ENCODE results near the gene CST5.

- TF ChIP-seq CTCF (IDR thresholded peaks at IDR 0.05) (no peak), POLR2A (IDR thresholded peaks at IDR 0.05) (no peak)
These were observed 53.0 kb downstream of the CST5 start, which contains the start of gene CST2 for GRCh38 chr20:23826541-23827021.

All from Peyer's patch (tissue), 4 donors.